ENCODE measurements around the gene MT3. TPM values are rescaled to one million over a fixed set of nuclear protein-coding genes. Genes with fewer than 3 reads are reported as not detected.
A peak's percentile ranks its signal among the peaks of the same experiment; 100 is the strongest.

The MT3 gene
- polyA plus RNA-seq, 1 of the 3 experiments (the other 2 are of a cell fraction) = 0.43 TPM

DNA sequence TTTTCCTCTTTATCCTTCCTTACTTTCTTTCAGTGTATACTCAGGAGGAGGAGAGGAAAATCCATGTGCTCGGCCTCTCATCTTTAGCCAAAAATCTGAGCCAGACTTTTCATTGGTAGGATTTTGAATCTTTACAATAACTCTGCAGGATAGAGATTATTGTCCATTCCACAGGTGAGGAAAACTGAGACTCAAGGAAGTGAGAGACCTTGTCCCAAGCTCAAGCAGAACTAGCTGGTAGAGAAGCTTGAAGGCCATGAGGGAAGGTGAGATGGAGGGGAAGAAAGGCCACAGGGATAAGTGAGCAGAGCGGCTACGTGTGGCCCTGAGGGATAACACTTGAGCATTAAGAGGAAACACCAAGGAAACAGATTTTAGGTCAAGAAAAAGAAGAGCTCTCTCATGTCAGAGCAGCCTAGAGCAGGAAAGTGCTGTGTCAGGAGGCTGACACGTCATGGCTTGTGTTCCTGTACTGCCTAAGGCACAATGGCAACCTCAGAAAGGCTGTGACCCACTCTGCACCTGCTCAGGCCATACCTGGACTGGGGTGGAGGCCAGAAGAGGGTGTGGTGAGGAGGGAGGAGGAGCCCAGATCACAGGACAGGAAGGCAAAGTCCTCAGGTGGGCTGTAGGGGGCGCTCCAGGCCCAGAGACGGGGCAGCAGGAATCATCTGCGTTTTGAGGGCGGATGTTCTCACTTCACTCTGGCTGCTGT lies 12.6 kb upstream of the MT3 start:
- Histone ChIP-seq H4K20me1 (ENCODE audit: insufficient read depth) (no peaks in the 10 kb centered on the region), H3K4me2 (no peak overlapping the region), H3K9me2 (no peaks in the 10 kb centered on the region), H2AFZ (ENCODE audit: low read depth) (no peak overlapping the region), H3F3A (replicated peaks; ENCODE audit: insufficient read depth) (no peaks in the 10 kb centered on the region), H3K4me1 (ENCODE audit: control insufficient read depth in 1 of 2, insufficient read depth in 2 of 2, low read depth in 1 of 2, low read length in 1 of 2) (no peaks in the 10 kb centered on the region), H3K36me3 (replicated peaks in 1 of 2; ENCODE audit: control insufficient read depth in 1 of 2, insufficient read depth in 2 of 2, low read length in 1 of 2) (no peaks in the 10 kb centered on the region), H3K79me2 (ENCODE audit: insufficient read depth) (no peaks in the 10 kb centered on the region), H3K9ac (no peak overlapping the region), H3K27me3 (ENCODE audit: insufficient read depth) (no peaks in the 10 kb centered on the region), H3K9me3 (no peaks in the 10 kb centered on the region), H3K4me3 (ENCODE audit: low read depth in 2 of 2, low read length in 1 of 2) (no peak overlapping the region), H3K27ac (ENCODE audit: low read depth in 2 of 2, low read length in 1 of 2) (no peak overlapping the region)
- TF ChIP-seq SMC3 (IDR thresholded peaks at IDR 0.05; ENCODE audit: low read depth, low read length) = peak; percentile 60
- TF ChIP-seq RFX5 (IDR thresholded peaks at IDR 0.05; ENCODE audit: low read length) = no peak
- TF ChIP-seq NRF1 (IDR thresholded peaks at IDR 0.05; ENCODE audit: low read depth, low read length) = no peak
- TF ChIP-seq, protein P1, sequence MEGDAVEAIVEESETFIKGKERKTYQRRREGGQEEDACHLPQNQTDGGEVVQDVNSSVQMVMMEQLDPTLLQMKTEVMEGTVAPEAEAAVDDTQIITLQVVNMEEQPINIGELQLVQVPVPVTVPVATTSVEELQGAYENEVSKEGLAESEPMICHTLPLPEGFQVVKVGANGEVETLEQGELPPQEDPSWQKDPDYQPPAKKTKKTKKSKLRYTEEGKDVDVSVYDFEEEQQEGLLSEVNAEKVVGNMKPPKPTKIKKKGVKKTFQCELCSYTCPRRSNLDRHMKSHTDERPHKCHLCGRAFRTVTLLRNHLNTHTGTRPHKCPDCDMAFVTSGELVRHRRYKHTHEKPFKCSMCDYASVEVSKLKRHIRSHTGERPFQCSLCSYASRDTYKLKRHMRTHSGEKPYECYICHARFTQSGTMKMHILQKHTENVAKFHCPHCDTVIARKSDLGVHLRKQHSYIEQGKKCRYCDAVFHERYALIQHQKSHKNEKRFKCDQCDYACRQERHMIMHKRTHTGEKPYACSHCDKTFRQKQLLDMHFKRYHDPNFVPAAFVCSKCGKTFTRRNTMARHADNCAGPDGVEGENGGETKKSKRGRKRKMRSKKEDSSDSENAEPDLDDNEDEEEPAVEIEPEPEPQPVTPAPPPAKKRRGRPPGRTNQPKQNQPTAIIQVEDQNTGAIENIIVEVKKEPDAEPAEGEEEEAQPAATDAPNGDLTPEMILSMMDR (IDR thresholded peaks at IDR 0.05) = peak; percentile 53
- no peak for TF ChIP-seq FOSL2 (IDR thresholded peaks at IDR 0.05; ENCODE audit: borderline replicate concordance, low read depth)
- TF ChIP-seq, protein P2, sequence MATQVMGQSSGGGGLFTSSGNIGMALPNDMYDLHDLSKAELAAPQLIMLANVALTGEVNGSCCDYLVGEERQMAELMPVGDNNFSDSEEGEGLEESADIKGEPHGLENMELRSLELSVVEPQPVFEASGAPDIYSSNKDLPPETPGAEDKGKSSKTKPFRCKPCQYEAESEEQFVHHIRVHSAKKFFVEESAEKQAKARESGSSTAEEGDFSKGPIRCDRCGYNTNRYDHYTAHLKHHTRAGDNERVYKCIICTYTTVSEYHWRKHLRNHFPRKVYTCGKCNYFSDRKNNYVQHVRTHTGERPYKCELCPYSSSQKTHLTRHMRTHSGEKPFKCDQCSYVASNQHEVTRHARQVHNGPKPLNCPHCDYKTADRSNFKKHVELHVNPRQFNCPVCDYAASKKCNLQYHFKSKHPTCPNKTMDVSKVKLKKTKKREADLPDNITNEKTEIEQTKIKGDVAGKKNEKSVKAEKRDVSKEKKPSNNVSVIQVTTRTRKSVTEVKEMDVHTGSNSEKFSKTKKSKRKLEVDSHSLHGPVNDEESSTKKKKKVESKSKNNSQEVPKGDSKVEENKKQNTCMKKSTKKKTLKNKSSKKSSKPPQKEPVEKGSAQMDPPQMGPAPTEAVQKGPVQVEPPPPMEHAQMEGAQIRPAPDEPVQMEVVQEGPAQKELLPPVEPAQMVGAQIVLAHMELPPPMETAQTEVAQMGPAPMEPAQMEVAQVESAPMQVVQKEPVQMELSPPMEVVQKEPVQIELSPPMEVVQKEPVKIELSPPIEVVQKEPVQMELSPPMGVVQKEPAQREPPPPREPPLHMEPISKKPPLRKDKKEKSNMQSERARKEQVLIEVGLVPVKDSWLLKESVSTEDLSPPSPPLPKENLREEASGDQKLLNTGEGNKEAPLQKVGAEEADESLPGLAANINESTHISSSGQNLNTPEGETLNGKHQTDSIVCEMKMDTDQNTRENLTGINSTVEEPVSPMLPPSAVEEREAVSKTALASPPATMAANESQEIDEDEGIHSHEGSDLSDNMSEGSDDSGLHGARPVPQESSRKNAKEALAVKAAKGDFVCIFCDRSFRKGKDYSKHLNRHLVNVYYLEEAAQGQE (IDR thresholded peaks at IDR 0.05; ENCODE audit: low read depth, low read length) = no peak
- TF ChIP-seq RAD21 (IDR thresholded peaks at IDR 0.05; ENCODE audit: low read length) = peak; percentile 73
- WGBS (ENCODE audit: low lambda C conversion rate) = 51% methylated on average over 5 of the region's 8 CpGs
- ChIA-PET CTCF (interaction anchor here (0.5 to 2.6 kb wide), 24 partner anchors 8 to 1694 kb away, joined by 3 to 38 read pairs (median 4); partner anchors contain the start of gene MT3), POLR2A (no interaction called here)
- DNase-seq = peak; percentile 63

DNA sequence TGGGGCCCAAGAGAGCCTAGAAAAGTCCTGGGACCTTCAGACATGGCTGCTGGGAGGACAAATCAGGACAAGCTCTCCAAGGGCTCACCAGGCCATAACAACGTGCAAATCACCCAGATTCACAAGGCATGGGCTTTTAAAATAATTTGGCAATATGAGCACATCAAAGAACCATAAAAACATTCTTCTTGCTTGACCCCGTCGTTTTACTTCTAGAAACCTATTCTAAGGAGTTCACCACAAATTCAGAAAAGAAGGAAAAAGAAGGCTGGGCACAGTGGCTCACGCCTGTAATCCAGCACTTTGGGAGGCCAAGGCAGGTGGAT lies 12.1 kb upstream of the MT3 start:
- TF ChIP-seq SIN3A (IDR thresholded peaks at IDR 0.05; ENCODE audit: borderline replicate concordance, low read depth, low read length) = no peak
- TF ChIP-seq ZBTB33 (IDR thresholded peaks at IDR 0.05; ENCODE audit: borderline replicate concordance, low read depth) = no peak
- no peak for TF ChIP-seq RFX5 (IDR thresholded peaks at IDR 0.05; ENCODE audit: low read length)
- TF ChIP-seq NRF1 (IDR thresholded peaks at IDR 0.05; ENCODE audit: low read depth, low read length) = no peak
- TF ChIP-seq YY1 (IDR thresholded peaks at IDR 0.05; ENCODE audit: low read depth) = no peak
- TF ChIP-seq RCOR1 (IDR thresholded peaks at IDR 0.05; ENCODE audit: low read length) = no peak
- no peak for TF ChIP-seq NFIC (IDR thresholded peaks at IDR 0.05; ENCODE audit: borderline replicate concordance)
- no peak for TF ChIP-seq RXRA (IDR thresholded peaks at IDR 0.05; ENCODE audit: borderline replicate concordance, low read depth)
- no peak for TF ChIP-seq FOSL2 (IDR thresholded peaks at IDR 0.05; ENCODE audit: borderline replicate concordance, low read depth)
- no peak for TF ChIP-seq JUND (IDR thresholded peaks at IDR 0.05)
- no peak for TF ChIP-seq EZH2phosphoT487 (IDR thresholded peaks at IDR 0.05; ENCODE audit: borderline replicate concordance, low read depth)
- H3K4me3 ChIP-seq (ENCODE audit: low read depth in 2 of 2, low read length in 1 of 2) = no peak overlapping the region
- H2AFZ ChIP-seq (ENCODE audit: low read depth) = no peak overlapping the region
- 73% methylated on average over 4 of the region's 4 CpGs for WGBS (ENCODE audit: low lambda C conversion rate)
- DNase-seq = no peak
- no peak overlapping the region for H3K4me2 ChIP-seq
- no peaks in the 10 kb centered on the region for H3K4me1 ChIP-seq (ENCODE audit: control insufficient read depth in 1 of 2, insufficient read depth in 2 of 2, low read depth in 1 of 2, low read length in 1 of 2)
- H3K27ac ChIP-seq (ENCODE audit: low read depth in 2 of 2, low read length in 1 of 2) = no peak overlapping the region
- ChIA-PET CTCF (interaction anchor here (0.6 to 2.6 kb wide), 14 partner anchors 9 to 212 kb away, joined by 3 to 38 read pairs (median 4); no protein-coding TSS in a partner anchor), POLR2A (no interaction called here)
- no peaks in the 10 kb centered on the region for H3K36me3 ChIP-seq (replicated peaks in 1 of 2; ENCODE audit: control insufficient read depth in 1 of 2, insufficient read depth in 2 of 2, low read length in 1 of 2)
- no peaks in the 10 kb centered on the region for H3K27me3 ChIP-seq (ENCODE audit: insufficient read depth)
- no peaks in the 10 kb centered on the region for H4K20me1 ChIP-seq (ENCODE audit: insufficient read depth)
- H3K9me3 ChIP-seq = no peaks in the 10 kb centered on the region
- H3K9me2 ChIP-seq = no peaks in the 10 kb centered on the region
- H3K79me2 ChIP-seq (ENCODE audit: insufficient read depth) = no peaks in the 10 kb centered on the region
- H3F3A ChIP-seq (replicated peaks; ENCODE audit: insufficient read depth) = no peaks in the 10 kb centered on the region
- H3K9ac ChIP-seq = no peak overlapping the region

All from SK-N-SH (cell line).